GM21515 (cell line): ENCODE data around the gene CD320.
"Not testable (repeated sequence)": the region's sequence is repeated elsewhere in the genome, so short reads cannot be mapped to it uniquely, and the experiment has no call there.

Source experiments
- ATAC-seq: cut with Tn5 transposase; IDR thresholded peaks from one replicate; pipeline ENCODE4 v1.9.1; 2021; ENCODE audit not compliant: unreplicated experiment

CD320 gene

GRCh38 chr19:8307965-8308866, at the start of gene CD320:
Gene CD320 (minus strand): TSS chr19:8308358. CDS start chr19:8308290, 68 bp downstream.
- ATAC-seq, result peak; percentile 81

DNA sequence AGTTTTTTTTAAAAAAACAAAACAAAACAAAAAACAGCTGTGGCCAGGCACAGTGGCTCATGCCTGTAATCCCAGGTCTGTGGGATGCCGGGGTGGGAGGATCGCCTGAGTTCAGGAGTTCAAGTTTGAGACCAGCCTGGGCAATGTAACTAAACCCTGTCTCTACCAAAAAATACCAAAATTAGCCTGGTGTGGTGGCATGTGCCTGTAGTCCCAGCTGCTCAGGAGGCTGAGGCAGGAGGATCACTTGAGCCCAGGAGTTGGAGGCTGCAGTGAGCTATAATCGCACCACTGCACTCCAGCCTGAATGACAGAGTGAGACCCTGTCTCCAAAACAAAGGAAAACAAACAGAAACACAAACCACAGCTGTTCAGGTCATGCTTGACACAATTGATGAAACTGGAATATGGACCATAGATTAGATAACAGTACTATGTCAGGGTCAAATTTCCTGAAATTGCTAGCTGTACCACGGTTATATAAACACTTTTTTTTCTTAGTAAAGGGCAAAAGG, 48.9 kb upstream of the CD320 start:
- no peak for ATAC-seq

DNA sequence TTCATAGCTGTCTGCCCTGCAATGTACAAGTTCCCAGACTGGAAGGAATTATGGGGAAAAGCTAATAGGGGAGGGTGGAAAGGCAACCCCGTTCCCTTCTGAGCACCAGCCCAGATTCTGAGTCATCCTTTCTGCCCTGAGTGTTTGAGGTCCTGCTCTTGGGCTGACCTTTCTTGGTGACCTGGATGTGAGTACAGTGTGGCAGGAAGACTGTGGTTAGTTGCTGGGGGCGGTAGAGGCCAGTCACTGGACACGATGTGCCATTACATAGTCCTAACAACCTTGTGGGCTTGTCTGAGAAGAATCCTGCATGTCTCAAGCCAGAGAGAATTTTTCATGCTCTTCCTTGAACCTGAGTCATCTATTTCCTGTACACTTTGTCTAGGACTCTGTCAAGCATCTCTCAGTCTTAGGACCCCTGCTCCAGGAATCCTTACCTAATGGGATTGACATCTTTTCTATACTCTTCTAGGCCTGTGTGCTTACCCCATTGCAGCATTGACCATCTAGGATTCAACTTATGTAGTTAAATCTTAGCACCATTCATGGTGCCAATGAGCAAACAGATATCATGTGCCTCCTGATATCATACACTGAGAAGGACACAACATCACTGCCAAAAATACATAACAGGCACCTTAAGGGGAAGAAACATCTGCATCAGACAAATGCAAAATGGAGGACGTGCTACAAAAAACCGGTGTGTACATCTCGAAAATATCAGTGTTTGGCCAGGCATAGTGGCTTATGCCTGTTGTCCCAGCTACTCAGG, 47.7 kb upstream of the CD320 start:
- ATAC-seq, result no peak

DNA sequence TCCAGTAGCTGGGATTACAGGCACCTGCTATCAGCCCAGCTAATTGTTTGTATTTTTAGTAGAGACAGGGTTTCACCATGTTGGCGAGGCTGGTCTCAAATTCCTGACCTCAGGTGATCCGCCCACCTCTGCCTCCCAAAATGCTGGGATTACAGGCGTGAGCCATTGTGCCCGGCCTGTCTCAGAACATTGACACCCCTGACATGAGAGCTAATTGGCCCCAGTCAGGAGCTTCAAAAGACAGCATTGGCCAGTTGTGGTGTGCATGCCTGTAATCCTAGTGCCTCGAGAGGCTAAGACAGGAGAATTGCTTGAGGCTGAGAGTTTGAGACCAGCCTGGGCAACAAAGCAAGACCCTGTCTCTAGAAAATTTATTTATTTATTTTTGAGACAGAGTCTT, 44.7 kb upstream of the CD320 start:
- ATAC-seq, result not testable (repeated sequence)

DNA sequence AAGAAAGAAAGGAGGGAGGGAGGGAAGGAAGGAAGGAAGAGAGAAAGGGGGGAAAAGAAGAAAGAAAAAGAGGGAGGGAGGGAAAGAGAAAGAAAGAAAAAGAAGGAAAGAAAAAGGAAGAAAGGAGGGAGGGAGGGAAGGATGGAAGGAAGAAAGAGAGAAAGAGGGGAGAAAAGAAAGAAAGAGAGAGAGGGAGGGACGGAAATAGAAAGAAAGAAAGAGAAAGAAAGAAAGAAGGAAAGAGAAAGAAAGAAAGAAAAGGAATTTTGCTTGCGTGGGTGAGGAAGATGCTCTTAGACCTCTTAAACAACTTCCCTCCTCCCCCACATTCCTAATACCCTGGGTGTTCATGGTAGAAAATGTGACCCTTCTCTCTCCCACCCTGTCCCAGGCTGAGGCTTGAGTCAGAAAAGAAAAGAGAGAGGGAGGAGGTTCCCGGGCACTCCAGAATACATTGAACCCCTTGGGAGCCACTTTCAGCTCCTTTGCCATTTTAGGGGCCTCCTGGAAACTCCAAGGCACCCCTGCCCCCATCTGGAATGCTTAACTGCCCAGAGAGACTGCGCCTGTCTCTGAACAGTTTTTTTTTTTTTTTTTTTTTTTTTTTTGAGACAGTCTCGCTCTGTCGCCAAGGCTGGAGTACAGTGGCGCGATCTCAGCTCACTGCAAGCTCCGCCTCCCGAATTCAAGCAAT, 44.1 kb upstream of the CD320 start:
- no peak for ATAC-seq

- ATAC-seq, result not testable (repeated sequence)
Observed at GRCh38 chr19:8349629-8350372, 41.6 kb upstream of the CD320 start.

DNA sequence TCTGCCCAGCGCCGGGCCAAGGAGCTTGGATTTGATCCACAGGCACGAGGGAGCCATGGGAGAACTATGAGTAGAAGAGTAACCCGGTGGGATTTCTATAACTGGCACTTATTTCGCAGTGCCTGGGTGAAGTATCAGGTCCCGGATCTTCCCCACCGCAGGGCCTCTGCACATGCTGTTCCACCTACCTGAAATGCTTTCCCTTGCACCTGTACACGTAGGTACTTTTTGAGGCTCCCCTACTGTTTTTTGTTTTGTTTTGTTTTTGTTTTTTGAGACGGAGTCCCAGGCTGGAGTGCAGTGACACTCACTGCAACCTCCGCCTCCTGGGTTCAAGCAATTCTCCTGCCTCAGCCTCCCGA, 35.3 kb upstream of the CD320 start:
- ATAC-seq, result no peak

GRCh38 chr19:8342684-8343482, 34.7 kb upstream of the CD320 start, which contains the start of gene KANK3:
Gene KANK3 (minus strand): TSS chr19:8343262. CDS start chr19:8337828, 5,434 bp downstream.
- peak; percentile 81 for ATAC-seq

GRCh38 chr19:8342316-8342683, 34.1 kb upstream of the CD320 start:
- ATAC-seq, result no peak

- ATAC-seq, result not testable (repeated sequence)
Observed at GRCh38 chr19:8341504-8341903, 33.3 kb upstream of the CD320 start.

DNA sequence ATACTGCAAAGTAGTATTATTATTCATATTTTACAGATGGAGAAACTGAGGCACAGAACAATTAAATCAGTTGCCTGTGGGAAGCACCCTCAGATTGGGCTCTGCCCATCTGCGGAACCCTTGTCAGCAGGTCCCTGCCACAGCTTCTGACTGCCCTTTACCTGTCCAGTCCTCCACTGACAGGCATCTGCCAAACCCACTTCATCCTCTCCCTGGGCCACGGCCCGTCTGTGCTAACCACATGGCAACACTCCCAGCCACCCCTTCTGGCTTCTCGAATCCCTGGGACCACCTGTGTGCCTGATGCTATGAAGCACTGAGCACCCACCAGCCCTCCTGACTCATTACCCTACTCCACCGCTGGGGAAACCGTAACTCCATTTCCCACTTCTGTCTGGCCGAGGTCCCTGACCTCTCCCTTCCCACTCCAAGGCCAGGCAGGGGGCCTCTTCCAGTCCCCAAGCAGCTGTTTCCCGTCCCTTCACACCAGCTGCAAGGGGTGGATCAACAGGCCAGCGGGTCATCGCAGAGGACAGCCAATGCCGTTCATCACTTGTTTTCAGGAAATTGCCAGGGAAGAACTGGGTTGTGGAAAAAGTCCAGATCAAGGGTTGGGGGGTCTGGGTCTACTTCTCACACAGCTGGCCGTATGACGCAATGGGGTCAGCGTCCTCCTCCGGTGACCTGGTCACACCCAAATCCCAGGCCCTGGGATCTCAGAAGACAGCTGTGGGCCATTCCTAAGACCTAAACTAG, 32.4 kb upstream of the CD320 start:
- ATAC-seq, result no peak

DNA sequence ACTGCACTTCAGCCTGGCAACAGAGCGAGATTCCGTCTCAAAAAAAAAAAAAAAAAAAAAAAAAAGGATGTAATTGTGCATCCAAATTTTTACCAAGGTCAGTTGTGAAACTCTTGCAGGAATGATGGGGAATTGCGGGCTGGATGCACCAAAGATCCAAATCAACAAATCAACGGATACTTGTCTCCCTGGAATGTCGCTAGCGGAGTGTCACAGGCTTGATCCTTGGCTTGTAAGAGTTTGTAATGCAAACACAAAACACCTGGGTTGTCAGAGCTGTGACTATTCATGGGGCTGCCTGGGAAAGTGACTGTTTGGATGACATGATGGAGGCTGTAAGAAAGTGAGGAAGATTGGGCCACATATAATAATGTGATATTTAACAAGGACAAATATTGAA, 30.7 kb upstream of the CD320 start:
- ATAC-seq, result no peak

DNA sequence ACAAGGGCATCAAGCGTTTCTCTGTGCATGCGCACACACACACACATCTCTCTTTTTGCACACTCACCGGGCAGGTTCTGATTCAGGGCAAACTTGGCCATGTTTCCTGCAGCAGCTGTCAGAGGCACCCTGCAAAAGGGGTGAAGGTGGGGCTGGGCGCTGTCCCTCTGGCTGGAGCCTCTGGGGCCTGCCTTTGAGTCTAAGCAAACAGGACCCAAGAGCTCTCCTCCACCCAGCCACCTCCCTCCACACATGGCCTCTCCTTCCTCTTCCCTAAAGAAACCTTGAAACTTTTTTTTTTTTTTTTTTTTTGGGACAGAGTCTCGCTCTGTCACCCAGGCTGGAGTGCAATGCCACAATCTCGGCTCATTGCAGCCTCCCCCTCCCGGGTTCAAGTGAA, 29.6 kb upstream of the CD320 start:
- ATAC-seq, result no peak

GRCh38 chr19:8336660-8337059, 28.5 kb upstream of the CD320 start:
- ATAC-seq, result no peak

DNA sequence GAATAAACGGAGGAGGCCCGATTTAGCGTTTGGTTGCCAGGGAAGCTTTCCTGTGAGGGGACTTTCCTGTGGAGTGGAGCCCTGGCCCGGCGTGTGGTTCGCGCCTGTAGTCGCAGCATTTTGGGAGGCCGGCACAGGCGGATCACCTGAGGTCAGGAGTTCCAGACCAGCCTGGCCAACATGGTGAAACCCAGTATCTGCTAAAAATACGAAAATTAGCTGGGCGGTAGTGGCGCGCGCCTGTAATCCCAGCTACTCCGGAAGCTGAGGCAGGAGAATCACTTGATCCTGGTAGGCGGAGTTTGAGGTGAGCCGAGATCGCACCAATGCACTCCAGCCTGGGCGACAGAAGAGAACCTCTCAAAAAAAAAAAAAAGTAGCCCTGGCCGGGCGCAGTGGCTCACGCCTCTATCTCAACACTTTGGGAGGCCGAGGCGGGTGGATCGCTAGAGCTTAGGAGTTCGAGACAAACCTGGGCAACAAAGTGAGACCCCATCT, 28.0 kb upstream of the CD320 start:
- ATAC-seq, result no peak

DNA sequence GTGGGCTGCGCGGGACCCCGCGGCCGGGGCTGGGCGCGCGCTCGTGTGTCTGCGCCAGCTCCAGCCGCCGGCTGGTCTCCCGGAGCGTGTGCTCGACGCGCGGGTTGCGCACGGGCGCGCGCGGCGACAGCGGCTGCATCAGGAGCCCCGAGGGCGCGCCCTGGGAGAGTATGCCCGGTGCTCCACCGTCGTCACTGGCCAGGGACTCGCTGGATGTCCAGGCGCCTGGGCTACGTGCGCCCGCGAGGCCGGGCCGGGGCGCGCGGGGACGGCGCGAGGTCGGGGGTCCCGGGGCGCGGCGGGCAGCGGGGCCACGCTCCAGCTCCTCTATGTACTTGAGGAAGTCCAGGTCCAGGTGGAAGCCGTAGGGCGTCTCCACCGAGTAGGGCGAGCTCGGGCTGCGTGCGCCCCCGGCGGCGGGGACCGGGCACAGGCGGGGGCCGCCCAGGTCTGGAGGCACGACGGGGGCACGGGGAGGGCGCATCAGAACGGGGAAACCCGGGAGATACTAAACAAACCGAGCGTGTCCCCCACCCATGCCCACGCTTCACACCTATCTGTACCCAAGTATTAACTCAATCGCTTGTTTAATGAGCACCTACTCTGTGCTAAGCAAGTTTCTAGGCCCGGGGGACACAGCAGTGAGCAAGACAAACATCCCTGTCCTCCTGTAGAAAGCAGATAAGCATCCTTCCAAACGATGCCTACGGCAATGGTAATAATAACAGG, 27.3 kb upstream of the CD320 start:
- ATAC-seq, result no peak

- no peak for ATAC-seq
Observed at GRCh38 chr19:8334458-8335342, 26.5 kb upstream of the CD320 start.
